ENCODE measurements around the gene HMGCS1. TPM values are rescaled to one million over a fixed set of nuclear protein-coding genes. Genes with fewer than 3 reads are reported as not detected.

HMGCS1 gene
- total RNA-seq, result 108 TPM
- 22.8 TPM for polyA plus RNA-seq

DNA sequence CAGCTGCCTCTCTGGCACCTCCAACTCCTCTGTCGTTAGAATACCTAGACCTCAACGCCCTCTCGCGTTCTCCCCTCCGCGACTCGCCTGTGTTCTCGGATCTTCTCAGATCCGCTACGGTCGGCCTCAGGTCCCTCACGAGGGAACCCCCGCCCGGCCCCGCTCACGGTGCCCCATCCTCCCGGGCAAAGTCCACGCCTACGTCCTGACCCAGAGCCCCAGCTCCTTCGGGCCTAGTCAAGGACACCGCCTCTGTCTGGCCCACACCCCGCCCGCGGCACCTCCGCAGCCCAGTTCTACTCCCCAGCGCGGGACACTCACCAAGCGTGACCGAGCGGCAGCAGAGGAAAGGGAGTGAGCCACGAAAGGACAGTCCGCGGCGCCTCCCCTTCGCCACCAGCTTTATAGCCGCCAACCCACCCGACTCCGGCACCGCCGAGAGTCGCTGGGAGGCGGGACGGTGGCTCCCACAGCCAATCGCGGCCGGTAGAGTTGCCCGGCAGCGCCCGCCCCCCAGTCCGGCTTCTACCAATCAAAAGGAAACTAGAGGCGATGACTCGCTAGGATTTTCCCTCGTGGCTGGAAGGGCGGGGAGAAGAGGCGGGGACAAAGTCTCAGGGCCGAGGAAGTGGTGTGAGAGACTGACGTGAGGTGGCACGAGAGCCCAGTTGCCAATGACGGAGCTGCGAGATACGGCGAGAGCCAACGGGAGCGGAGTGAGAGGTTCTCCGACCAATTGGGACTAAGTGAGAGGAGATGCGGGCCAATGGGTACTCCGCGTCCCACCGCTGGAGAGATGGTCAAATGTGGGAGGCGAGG, at the start of gene HMGCS1:
Gene HMGCS1, minus strand, starts transcription at position 378 of the 819 bp plus-strand sequence. CDS start 14,447 bp downstream, outside the sequence.
- DNase-seq (ENCODE audit: extremely low spot score), result peak; percentile 98
- Histone ChIP-seq H3K4me1 (ENCODE audit: insufficient read depth) (peaks cover 4% of the 10 kb centered on the region), H3K4me3 (ENCODE audit: low read depth, low read length) (peak within 1 kb of the TSS; percentile 71), H3K36me3 (ENCODE audit: insufficient read depth) (no peaks in the 10 kb centered on the region), H3K27ac (ENCODE audit: low read depth) (peak within 1 kb of the TSS; percentile 90)
- WGBS, result under 1% methylated on average over 70 of the region's 70 CpGs

DNA sequence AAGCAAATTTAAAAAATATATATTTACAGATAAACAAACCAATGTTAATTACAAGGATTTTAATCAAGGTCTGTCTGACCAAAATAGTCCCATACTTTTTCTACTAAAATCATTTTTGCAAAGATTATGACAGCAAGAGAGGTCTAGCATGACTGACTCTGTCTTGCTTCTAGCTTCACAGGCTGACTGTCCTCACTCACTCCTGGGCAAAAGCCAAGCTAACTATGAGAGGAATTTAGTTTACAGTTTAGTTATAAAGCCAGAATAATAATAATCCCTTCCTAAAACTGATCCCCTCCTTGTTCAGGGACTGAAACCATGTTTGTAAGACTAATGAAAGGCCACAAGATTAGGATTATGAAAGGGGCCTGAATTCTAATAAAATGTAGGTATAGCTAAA, 45.5 kb upstream of the HMGCS1 start:
- Histone ChIP-seq H3K36me3 (ENCODE audit: insufficient read depth) (no peaks in the 10 kb centered on the region), H3K27ac (ENCODE audit: low read depth) (no peak overlapping the region), H3K4me3 (ENCODE audit: low read depth, low read length) (no peak overlapping the region), H3K4me1 (ENCODE audit: insufficient read depth) (no peaks in the 10 kb centered on the region)
- DNase-seq (ENCODE audit: extremely low spot score), result no peak

DNA sequence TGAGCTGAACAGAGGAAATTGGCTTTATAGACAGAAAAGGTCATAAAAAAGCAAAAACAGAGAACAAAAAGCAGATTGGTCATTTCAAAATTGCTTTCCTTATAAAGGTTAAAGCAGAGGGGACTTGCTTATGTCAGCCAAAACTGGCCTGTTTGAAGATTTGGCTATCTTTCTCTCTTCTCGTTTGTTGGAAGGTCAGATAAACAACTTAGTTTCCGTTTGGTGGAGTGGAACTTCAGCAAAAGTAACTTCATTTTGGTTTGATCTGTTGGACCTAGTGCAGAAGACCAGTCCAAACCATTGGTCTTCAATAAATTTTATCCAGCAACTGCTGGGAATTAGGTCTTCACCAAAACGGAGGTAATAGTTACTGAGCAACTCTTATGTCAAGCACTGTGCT, 45.1 kb upstream of the HMGCS1 start:
- no peak overlapping the region for H3K27ac ChIP-seq (ENCODE audit: low read depth)
- no peaks in the 10 kb centered on the region for H3K4me1 ChIP-seq (ENCODE audit: insufficient read depth)
- no peaks in the 10 kb centered on the region for H3K36me3 ChIP-seq (ENCODE audit: insufficient read depth)
- WGBS, result 24% methylated on average over 3 of the region's 3 CpGs
- no peak for DNase-seq (ENCODE audit: extremely low spot score)
- no peak overlapping the region for H3K4me3 ChIP-seq (ENCODE audit: low read depth, low read length)

DNA sequence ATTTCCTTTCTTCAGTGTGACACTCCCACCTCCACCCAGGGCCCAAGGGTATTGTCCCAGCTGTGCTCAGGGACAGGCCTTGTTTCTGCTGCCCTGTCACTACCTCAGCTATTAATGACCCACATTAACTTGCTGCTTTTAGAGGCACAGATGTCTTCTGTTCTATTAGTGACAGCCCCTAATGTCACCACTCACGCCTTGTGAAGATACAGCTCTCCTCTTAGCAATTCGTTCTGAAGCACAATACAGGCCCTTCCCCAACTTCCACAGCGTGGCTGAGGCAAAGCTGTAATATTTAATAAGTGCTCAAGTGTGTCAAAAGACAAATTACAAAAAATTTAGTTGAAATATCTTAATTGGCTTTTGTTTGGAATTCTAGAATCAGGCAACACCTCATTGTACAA, 44.7 kb upstream of the HMGCS1 start:
- Histone ChIP-seq H3K36me3 (ENCODE audit: insufficient read depth) (no peaks in the 10 kb centered on the region), H3K4me3 (ENCODE audit: low read depth, low read length) (no peak overlapping the region), H3K27ac (ENCODE audit: low read depth) (no peak overlapping the region), H3K4me1 (ENCODE audit: insufficient read depth) (no peaks in the 10 kb centered on the region)
- 41% methylated on average over 3 of the region's 3 CpGs for WGBS
- no peak for DNase-seq (ENCODE audit: extremely low spot score)

DNA sequence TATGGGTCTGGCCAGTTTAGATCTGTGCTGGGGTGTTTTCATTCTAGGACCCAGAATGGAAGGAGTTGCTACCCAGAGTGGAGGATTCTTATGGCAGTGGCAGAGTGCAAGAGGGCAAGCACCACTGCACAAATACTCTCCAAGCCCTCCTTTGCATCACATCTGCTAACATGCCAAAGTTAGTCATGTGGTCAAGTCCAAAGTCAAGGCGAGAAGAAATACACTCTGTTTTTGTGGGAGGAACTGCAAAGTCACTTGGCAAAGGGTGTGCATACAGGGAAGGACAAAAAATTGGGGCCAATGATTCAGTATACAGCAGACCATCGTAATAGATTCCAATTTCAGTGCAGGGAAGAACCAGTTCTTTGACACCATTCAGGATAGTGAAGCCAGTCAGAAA, 43.9 kb upstream of the HMGCS1 start:
- 74% methylated on average over 2 of the region's 2 CpGs for WGBS
- DNase-seq (ENCODE audit: extremely low spot score), result no peak
- H3K36me3 ChIP-seq (ENCODE audit: insufficient read depth), result no peaks in the 10 kb centered on the region
- H3K4me3 ChIP-seq (ENCODE audit: low read depth, low read length), result no peak overlapping the region
- H3K27ac ChIP-seq (ENCODE audit: low read depth), result no peak overlapping the region
- no peaks in the 10 kb centered on the region for H3K4me1 ChIP-seq (ENCODE audit: insufficient read depth)

DNA sequence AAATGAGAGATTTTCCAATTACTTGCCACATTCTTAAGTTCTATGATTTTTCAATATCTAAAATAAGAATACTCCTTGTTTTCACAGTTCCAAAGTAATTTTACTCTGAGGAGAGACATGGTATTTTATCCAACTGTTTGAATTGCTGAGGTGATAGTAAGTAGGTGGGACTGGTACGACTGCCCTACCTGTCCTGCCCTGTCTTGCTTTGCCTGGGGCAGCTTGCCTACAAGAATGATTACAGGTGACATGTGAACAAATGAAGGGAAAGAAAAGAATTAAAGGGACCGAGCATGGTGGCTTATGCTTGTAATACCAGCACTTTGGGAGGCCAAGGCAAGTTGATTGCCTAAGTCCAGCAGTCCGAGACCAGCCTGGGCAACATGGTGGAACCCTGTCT, 41.6 kb upstream of the HMGCS1 start:
- no peak for DNase-seq (ENCODE audit: extremely low spot score)
- no peak overlapping the region for H3K27ac ChIP-seq (ENCODE audit: low read depth)
- no peaks in the 10 kb centered on the region for H3K4me1 ChIP-seq (ENCODE audit: insufficient read depth)
- H3K4me3 ChIP-seq (ENCODE audit: low read depth, low read length), result no peak overlapping the region
- 85% methylated on average over 3 of the region's 3 CpGs for whole genome bisulfite sequencing
- H3K36me3 ChIP-seq (ENCODE audit: insufficient read depth), result no peaks in the 10 kb centered on the region

DNA sequence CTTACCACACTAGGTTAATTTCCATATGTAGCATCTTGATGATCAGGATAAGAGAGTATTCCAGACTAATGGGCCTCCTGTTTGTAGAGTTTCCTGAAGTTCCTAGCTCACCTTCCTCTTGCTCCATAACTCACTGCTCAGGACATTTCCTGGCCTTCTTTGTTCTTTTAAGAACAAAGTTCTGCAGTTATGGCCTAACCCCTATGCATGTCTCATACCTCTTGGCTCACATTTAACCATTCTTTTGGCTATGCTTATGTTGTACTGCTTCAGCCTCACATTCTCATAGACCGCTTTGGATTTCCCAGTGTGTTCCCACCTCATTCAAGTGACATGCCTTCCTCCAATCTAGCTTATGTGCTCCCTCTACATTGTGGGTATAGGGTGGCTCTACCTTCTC, 40.5 kb upstream of the HMGCS1 start:
- 97% methylated on average over 1 of the region's 1 CpG for WGBS
- no peak for DNase-seq (ENCODE audit: extremely low spot score)
- Histone ChIP-seq H3K36me3 (ENCODE audit: insufficient read depth) (no peaks in the 10 kb centered on the region), H3K27ac (ENCODE audit: low read depth) (no peak overlapping the region), H3K4me1 (ENCODE audit: insufficient read depth) (no peaks in the 10 kb centered on the region), H3K4me3 (ENCODE audit: low read depth, low read length) (no peak overlapping the region)

DNA sequence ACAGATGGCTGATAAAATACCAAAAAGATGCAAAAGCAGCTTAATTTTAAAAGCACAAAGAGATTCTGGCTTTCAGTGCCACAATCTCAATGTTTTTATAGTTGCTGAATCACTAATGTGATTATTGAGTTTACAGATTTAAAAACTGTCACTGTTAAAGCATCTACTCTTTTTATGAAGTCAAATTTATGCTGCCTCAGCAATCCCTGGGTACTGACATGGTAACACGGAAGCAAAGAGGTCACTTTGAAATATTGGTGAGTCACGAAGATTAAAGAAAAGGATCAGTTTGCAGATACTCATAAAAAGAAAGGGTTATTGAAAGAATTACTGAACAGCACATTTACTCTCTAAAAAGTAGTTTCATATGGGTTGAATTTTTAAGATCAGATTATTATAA, 39.7 kb upstream of the HMGCS1 start:
- H3K4me1 ChIP-seq (ENCODE audit: insufficient read depth), result no peaks in the 10 kb centered on the region
- no peak overlapping the region for H3K4me3 ChIP-seq (ENCODE audit: low read depth, low read length)
- no peak overlapping the region for H3K27ac ChIP-seq (ENCODE audit: low read depth)
- WGBS, result 45% methylated on average over 2 of the region's 2 CpGs
- DNase-seq (ENCODE audit: extremely low spot score), result no peak
- H3K36me3 ChIP-seq (ENCODE audit: insufficient read depth), result no peaks in the 10 kb centered on the region

DNA sequence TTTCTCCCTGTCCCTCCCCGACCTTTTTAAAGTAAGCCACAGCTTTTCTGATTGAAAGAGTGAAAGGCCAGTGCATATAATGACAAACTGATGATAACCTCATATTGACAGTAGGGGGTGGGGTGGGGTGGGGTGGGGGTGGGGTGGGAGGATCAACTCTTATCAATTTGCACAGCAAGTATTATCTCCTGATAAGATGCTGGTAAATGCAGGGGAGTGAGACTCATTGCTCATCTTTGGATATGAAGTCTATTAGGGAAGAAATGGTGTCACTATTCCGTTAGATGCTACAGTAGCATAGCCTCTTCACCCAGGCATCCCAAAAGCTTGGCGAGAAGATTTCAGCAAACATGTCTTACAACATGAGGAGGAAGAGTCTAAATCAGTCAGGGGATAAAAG, 38.9 kb upstream of the HMGCS1 start:
- no peaks in the 10 kb centered on the region for H3K36me3 ChIP-seq (ENCODE audit: insufficient read depth)
- H3K4me3 ChIP-seq (ENCODE audit: low read depth, low read length), result no peak overlapping the region
- DNase-seq (ENCODE audit: extremely low spot score), result no peak
- 79% methylated on average over 3 of the region's 3 CpGs for WGBS
- no peaks in the 10 kb centered on the region for H3K4me1 ChIP-seq (ENCODE audit: insufficient read depth)
- H3K27ac ChIP-seq (ENCODE audit: low read depth), result no peak overlapping the region

DNA sequence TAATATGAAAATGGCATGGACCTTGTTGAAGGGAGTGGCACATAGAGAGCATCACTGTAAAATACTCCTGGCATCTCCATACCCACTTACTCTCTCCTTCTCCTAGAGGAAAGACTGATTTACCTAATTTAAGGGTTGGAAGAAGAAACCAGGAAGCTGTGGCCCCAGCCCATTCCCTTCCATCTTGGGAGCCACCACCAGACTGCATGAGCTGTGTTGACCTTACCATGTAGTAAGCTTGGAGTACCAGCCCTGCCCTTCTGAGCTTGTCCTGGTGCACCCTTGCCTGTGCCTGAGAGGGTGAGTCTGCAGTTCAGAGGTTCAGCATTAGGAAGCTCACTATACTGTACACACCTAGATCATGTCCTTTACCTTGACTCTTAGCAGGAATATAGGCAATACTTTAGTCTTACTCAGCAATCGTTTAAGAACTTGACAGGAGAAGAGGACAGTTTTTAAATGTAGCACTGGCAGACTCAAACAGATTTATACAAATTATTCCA, 35.7 kb upstream of the HMGCS1 start:
- WGBS, result 86% methylated on average over 1 of the region's 1 CpG
- H3K4me1 ChIP-seq (ENCODE audit: insufficient read depth), result no peaks in the 10 kb centered on the region
- peak overlapping the region; percentile 3 for H3K4me3 ChIP-seq (ENCODE audit: low read depth, low read length)
- DNase-seq (ENCODE audit: extremely low spot score), result no peak
- no peaks in the 10 kb centered on the region for H3K36me3 ChIP-seq (ENCODE audit: insufficient read depth)
- H3K27ac ChIP-seq (ENCODE audit: low read depth), result no peak overlapping the region

DNA sequence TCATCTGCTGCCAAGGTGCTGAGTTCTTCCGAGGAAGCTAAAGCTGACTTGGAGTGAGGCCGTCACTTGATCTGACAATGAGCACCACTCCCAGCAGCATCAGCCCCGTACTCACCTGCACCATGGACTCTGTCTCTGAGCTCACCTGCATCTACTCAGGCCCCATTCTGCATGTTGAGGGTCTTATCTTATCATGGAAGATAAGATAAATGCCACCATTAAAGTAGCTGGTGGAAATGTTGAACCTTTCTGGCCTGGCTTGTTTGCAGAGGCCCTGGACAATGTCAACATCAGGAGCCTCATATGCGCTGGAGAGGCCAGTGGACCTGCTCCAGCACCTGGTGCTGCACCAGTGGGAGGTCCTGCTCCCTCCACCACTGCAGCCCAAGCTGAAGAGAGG, 35.0 kb upstream of the HMGCS1 start:
- H3K27ac ChIP-seq (ENCODE audit: low read depth), result no peak overlapping the region
- no peak overlapping the region for H3K4me3 ChIP-seq (ENCODE audit: low read depth, low read length)
- DNase-seq (ENCODE audit: extremely low spot score), result no peak
- H3K36me3 ChIP-seq (ENCODE audit: insufficient read depth), result no peaks in the 10 kb centered on the region
- 72% methylated on average over 4 of the region's 4 CpGs for WGBS
- no peaks in the 10 kb centered on the region for H3K4me1 ChIP-seq (ENCODE audit: insufficient read depth)

DNA sequence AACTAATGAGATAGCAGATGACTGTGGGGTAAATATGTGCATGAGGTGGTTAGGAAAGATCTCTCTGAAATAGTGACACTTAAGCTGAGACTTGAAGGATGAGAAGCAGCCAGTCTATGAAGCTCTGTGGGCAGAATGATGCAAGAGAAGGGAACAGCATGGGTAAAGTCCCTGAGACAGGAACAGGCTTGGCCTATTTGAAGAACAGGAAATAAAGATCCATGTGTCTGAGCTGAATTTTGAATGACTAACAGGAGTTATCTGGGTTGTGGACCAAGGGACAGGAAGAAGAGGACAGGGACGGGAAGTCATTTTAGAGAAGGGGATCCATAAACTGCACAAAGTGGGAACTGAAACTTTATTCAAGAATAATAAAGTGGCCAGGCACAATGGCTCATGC, 25.6 kb upstream of the HMGCS1 start:
- H3K36me3 ChIP-seq (ENCODE audit: insufficient read depth), result no peaks in the 10 kb centered on the region
- H3K4me1 ChIP-seq (ENCODE audit: insufficient read depth), result no peaks in the 10 kb centered on the region
- DNase-seq (ENCODE audit: extremely low spot score), result no peak
- no peak overlapping the region for H3K4me3 ChIP-seq (ENCODE audit: low read depth, low read length)
- 81% methylated on average over 1 of the region's 1 CpG for WGBS
- H3K27ac ChIP-seq (ENCODE audit: low read depth), result no peak overlapping the region

DNA sequence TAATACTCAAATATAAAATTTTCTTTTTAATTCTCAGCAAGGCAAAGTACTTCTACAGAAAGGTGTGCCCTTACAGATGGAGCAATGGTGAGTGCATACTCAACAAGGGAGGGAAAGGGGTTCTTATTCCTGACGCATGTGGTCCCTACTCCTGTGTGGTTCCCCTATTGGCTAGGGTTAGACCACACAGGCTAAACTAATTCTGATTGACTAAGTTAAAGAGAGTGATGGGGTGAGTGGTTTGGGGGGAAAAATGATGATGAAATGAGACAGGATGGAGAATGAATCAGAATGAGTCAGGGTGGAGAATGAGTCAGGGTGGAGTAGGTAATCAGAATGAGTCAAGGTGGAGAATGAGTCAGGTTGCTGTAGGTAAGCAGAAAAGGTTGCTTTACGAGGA, 22.9 kb upstream of the HMGCS1 start:
- Histone ChIP-seq H3K36me3 (ENCODE audit: insufficient read depth) (no peaks in the 10 kb centered on the region), H3K4me1 (ENCODE audit: insufficient read depth) (no peaks in the 10 kb centered on the region), H3K27ac (ENCODE audit: low read depth) (no peak overlapping the region), H3K4me3 (ENCODE audit: low read depth, low read length) (no peak overlapping the region)
- 84% methylated on average over 2 of the region's 2 CpGs for WGBS
- DNase-seq (ENCODE audit: extremely low spot score), result no peak

DNA sequence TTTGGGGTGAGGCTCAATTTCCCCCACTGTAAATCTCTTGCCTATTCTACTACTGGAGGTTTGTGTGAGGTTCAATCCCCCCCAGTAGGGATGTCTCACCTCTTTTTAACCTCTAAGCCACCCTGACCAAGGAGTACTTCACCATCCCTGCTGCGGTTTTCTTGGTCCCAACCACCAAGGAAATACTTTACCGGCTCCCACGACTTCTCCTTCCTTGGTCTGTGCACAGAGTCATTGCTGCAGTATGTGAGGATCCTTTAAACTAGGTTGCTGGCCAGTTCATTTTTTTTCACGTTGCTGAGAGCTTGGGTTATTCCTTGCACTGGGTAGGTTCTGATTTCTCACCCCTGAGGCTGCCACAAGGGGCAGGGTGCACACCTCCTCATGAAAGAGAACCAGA, 22.5 kb upstream of the HMGCS1 start:
- Histone ChIP-seq H3K4me1 (ENCODE audit: insufficient read depth) (no peaks in the 10 kb centered on the region), H3K36me3 (ENCODE audit: insufficient read depth) (no peaks in the 10 kb centered on the region), H3K4me3 (ENCODE audit: low read depth, low read length) (no peak overlapping the region), H3K27ac (ENCODE audit: low read depth) (no peak overlapping the region)
- no peak for DNase-seq (ENCODE audit: extremely low spot score)
- 86% methylated on average over 4 of the region's 4 CpGs for WGBS
